ENCODE results near the gene KLF13. TPM values are rescaled to one million over a fixed set of nuclear protein-coding genes. Genes with fewer than 3 reads are reported as not detected.

The KLF13 gene
- total and polyA plus RNA-seq, 10 of the 15 experiments (the other 5 are each of a cell fraction or from before 2014, with no cell fraction given): 20.3 to 109 (median 51.4) TPM

DNA sequence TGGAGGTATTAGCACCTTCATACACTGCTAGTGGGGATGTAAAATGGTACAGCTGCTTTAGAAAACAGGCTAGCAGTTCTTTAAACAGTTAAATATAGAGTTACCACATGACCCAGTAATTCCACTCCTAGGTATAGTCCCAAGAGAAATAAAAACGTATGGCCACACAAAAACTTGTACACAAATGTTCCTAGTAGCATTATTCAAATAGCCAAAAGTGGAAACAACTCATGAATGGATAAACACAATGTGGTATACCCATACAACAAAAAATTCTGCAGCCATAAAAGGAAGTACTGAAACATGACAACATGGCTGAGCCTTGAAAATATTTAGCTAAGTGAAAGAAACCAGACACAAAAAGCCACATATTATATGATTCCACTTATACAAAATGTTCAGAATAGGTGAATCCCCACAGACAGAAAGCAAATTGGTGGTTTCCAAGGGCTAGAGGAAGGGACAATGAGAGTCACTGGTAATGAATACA, 40.8 kb upstream of the KLF13 start (continued):
- TF ChIP-seq IKZF1 (conservative IDR thresholded peaks at IDR 0.05) (peak; percentile 51), ZSCAN29 (IDR thresholded peaks at IDR 0.05) (no peak), SMAD5 (IDR thresholded peaks at IDR 0.05; ENCODE audit: low read depth) (no peak), HCFC1 (IDR thresholded peaks at IDR 0.05; ENCODE audit: low read length) (no peak), SPI1 (IDR thresholded peaks at IDR 0.05; ENCODE audit: borderline replicate concordance, insufficient read depth, low read depth, low read length) (no peak), FOS (IDR thresholded peaks at IDR 0.05; ENCODE audit: borderline replicate concordance, extremely low read depth, insufficient read length) (no peak), BCLAF1 (IDR thresholded peaks at IDR 0.05) (no peak), NFXL1 (IDR thresholded peaks at IDR 0.05; ENCODE audit: borderline replicate concordance) (no peak), WRNIP1 (IDR thresholded peaks at IDR 0.05; ENCODE audit: borderline replicate concordance, low read depth, low read length) (no peak), RUNX3 (IDR thresholded peaks at IDR 0.05; ENCODE audit: low read length) (peak; percentile 49), SUZ12 (IDR thresholded peaks at IDR 0.05; ENCODE audit: unreplicated experiment) (no peak), IKZF2 (IDR thresholded peaks at IDR 0.05) (peak; percentile 60 to 66; a peak in 2 of 4 replicates), SMARCA5 (IDR thresholded peaks at IDR 0.05) (0 out of 2 replicates have a peak, but pooled peaks have one; percentile 28), NFYA (IDR thresholded peaks at IDR 0.05; ENCODE audit: borderline replicate concordance, low read depth, low read length) (no peak), BHLHE40 (IDR thresholded peaks at IDR 0.05; ENCODE audit: borderline replicate concordance in 1 of 2, low read depth in 2 of 2, low read length in 1 of 2) (0 out of 4 replicates have a peak, but pooled peaks of 1 of the 2 experiments have one; percentile 3), ZZZ3 (IDR thresholded peaks at IDR 0.05; ENCODE audit: control insufficient read depth, insufficient read length, low read depth) (no peak), RFX5 (IDR thresholded peaks at IDR 0.05; ENCODE audit: low read depth, low read length) (no peak), NR2C2 (IDR thresholded peaks at IDR 0.05; ENCODE audit: borderline replicate concordance, control insufficient read depth, insufficient read length, low read depth) (no peak), STAT3 (IDR thresholded peaks at IDR 0.05; ENCODE audit: low read depth, low read length) (no peak), ATF7 (IDR thresholded peaks at IDR 0.05; ENCODE audit: low read depth) (peak; percentile 85)
- TF ChIP-seq, protein P1, sequence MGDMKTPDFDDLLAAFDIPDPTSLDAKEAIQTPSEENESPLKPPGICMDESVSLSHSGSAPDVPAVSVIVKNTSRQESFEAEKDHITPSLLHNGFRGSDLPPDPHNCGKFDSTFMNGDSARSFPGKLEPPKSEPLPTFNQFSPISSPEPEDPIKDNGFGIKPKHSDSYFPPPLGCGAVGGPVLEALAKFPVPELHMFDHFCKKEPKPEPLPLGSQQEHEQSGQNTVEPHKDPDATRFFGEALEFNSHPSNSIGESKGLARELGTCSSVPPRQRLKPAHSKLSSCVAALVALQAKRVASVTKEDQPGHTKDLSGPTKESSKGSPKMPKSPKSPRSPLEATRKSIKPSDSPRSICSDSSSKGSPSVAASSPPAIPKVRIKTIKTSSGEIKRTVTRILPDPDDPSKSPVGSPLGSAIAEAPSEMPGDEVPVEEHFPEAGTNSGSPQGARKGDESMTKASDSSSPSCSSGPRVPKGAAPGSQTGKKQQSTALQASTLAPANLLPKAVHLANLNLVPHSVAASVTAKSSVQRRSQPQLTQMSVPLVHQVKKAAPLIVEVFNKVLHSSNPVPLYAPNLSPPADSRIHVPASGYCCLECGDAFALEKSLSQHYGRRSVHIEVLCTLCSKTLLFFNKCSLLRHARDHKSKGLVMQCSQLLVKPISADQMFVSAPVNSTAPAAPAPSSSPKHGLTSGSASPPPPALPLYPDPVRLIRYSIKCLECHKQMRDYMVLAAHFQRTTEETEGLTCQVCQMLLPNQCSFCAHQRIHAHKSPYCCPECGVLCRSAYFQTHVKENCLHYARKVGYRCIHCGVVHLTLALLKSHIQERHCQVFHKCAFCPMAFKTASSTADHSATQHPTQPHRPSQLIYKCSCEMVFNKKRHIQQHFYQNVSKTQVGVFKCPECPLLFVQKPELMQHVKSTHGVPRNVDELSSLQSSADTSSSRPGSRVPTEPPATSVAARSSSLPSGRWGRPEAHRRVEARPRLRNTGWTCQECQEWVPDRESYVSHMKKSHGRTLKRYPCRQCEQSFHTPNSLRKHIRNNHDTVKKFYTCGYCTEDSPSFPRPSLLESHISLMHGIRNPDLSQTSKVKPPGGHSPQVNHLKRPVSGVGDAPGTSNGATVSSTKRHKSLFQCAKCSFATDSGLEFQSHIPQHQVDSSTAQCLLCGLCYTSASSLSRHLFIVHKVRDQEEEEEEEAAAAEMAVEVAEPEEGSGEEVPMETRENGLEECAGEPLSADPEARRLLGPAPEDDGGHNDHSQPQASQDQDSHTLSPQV (IDR thresholded peaks at IDR 0.05): peak; percentile 10; the same call in 1 of the 2 replicates
- TF ChIP-seq, protein P2, sequence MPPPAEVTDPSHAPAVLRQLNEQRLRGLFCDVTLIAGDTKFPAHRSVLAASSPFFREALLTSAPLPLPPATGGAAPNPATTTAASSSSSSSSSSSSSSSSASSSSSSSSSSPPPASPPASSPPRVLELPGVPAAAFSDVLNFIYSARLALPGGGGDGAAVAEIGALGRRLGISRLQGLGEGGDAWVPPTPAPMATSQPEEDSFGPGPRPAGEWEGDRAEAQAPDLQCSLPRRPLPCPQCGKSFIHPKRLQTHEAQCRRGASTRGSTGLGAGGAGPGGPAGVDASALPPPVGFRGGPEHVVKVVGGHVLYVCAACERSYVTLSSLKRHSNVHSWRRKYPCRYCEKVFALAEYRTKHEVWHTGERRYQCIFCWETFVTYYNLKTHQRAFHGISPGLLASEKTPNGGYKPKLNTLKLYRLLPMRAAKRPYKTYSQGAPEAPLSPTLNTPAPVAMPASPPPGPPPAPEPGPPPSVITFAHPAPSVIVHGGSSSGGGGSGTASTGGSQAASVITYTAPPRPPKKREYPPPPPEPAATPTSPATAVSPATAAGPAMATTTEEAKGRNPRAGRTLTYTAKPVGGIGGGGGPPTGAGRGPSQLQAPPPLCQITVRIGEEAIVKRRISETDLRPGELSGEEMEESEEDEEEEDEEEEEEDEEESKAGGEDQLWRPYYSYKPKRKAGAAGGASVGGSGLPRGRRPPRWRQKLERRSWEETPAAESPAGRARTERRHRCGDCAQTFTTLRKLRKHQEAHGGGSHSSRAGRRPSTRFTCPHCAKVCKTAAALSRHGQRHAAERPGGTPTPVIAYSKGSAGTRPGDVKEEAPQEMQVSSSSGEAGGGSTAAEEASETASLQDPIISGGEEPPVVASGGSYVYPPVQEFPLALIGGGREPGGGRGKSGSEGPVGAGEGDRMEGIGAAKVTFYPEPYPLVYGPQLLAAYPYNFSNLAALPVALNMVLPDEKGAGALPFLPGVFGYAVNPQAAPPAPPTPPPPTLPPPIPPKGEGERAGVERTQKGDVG (CRISPR knock-in tag; IDR thresholded peaks at IDR 0.05): no peak
